H1 (cell line): Measurements from ENCODE around the gene ARID1B. TPM values are rescaled to one million over a fixed set of nuclear protein-coding genes. Genes with fewer than 3 reads are reported as not detected.

Source experiments
- ATF2 ChIP-seq: IDR thresholded peaks from 2 replicates; pipeline ENCODE4 v1.6.1; 2012; ENCODE audit warnings: low read length, inconsistent platforms
- CHD7 ChIP-seq: fragments of 300-600 bp; sonication (generic); IDR thresholded peaks from 2 replicates; pipeline ENCODE4 v1.7.1; 2012; ENCODE audit warnings: low read length, moderate library complexity, mild to moderate bottlenecking, inconsistent platforms; ENCODE audit not compliant: insufficient replicate concordance
- MAFK ChIP-seq: IDR thresholded peaks from 2 replicates; pipeline ENCODE4 v1.6.1; 2012; ENCODE audit warnings: low read depth, mild to moderate bottlenecking, improper control_type of control experiment, low read length
- RNF2 ChIP-seq: fragments of 200-900, 300-1000 bp; sonication (generic); IDR thresholded peaks from 2 replicates; pipeline ENCODE4 v1.7.1; 2016; ENCODE audit warnings: borderline replicate concordance, low read depth, mild to moderate bottlenecking, antibody characterized with exemption, low read length; ENCODE audit not compliant: poor library complexity, severe bottlenecking; ENCODE audit errors: missing control alignments
- SUZ12 ChIP-seq: fragments of 200-600 bp; sonication (generic); IDR thresholded peaks from 2 replicates; pipeline ENCODE4 v1.6.1; 2012; ENCODE audit warnings: mild to moderate bottlenecking, inconsistent platforms, low read length, moderate library complexity, mixed read lengths
- USF2 ChIP-seq: IDR thresholded peaks from 2 replicates; pipeline ENCODE4 v1.6.1; 2011; ENCODE audit warnings: low read length, improper control_type of control experiment
- polyA plus RNA-seq, 7 experiments: library from polyadenylated mRNA; depleted of rRNA in 3 of 7; stranded (reverse) in 5 of 7; unstranded in 2 of 7; fragments of >200 nt in 5 of 7; fragments of 200-250 nt in 2 of 7; gene quantifications; 1 replicate in 5 of 7; 2 replicates in 1 of 7; 4 replicates in 1 of 7; pipeline versions ENCODE4 v1.2.1 to v1.2.3, GENCODE V29; 2011 to 2013; ENCODE audit warnings: missing spikeins in 2 of 7, mixed read lengths in 2 of 7
- total RNA-seq: library from RNA; stranded (reverse); fragmentation: NEBNext Ultra II Directional; extraction: Animal tissue kit (Norgen Biotek cat#: 25700); gene quantifications from 2 replicates; pipeline ENCODE4 v1.2.1, GENCODE V29; 2021

The ARID1B gene
- total and polyA plus RNA-seq, 2 of the 8 experiments (the other 6 are each of a cell fraction or from before 2014, with no cell fraction given), result 24.3 to 70.3 TPM

- no peak for TF ChIP-seq CHD7
- TF ChIP-seq USF2, result no peak
- TF ChIP-seq ATF2, result no peak
- no peak for TF ChIP-seq SUZ12
- no peak for TF ChIP-seq MAFK
- no peak for TF ChIP-seq RNF2
Observed at GRCh38 chr6:156870924-156871539, 93.9 kb downstream of the ARID1B start (continued).
